ENCODE data around the gene NPW. TPM values are rescaled to one million over a fixed set of nuclear protein-coding genes. Genes with fewer than 3 reads are reported as not detected.
A peak's percentile ranks its signal among the peaks of the same experiment; 100 is the strongest.

Gene NPW
- total RNA-seq, 1 donor: not detected

- Histone ChIP-seq H3K4me1 (ENCODE audit: insufficient read depth, low read length) (no peaks in the 10 kb centered on the region), H3K27me3 (ENCODE audit: insufficient read depth, low read length) (no peaks in the 10 kb centered on the region), H3K4me3 (ENCODE audit: low read length) (no peak overlapping the region), H3K9me3 (ENCODE audit: low read depth, low read length) (no peaks in the 10 kb centered on the region)
Observed at GRCh38 chr16:2040787-2041522, 21.4 kb downstream of the NPW start.

- no peak overlapping the region for H3K4me3 ChIP-seq (ENCODE audit: low read length)
- H3K27me3 ChIP-seq (ENCODE audit: insufficient read depth, low read length): no peaks in the 10 kb centered on the region
- peaks cover 8% of the 10 kb centered on the region for H3K4me1 ChIP-seq (ENCODE audit: insufficient read depth, low read length)
- H3K9me3 ChIP-seq (ENCODE audit: low read depth, low read length): no peaks in the 10 kb centered on the region
Observed at GRCh38 chr16:2042171-2042985, 22.8 kb downstream of the NPW start.

GRCh38 chr16:2042986-2043666 is 23.5 kb downstream of the NPW start:
- no peak overlapping the region for H3K4me3 ChIP-seq (ENCODE audit: low read length)
- H3K27me3 ChIP-seq (ENCODE audit: insufficient read depth, low read length): no peaks in the 10 kb centered on the region
- no peaks in the 10 kb centered on the region for H3K9me3 ChIP-seq (ENCODE audit: low read depth, low read length)
- peaks cover 9% of the 10 kb centered on the region for H3K4me1 ChIP-seq (ENCODE audit: insufficient read depth, low read length)

- Histone ChIP-seq H3K27me3 (ENCODE audit: insufficient read depth, low read length) (no peaks in the 10 kb centered on the region), H3K4me1 (ENCODE audit: insufficient read depth, low read length) (peaks cover 16% of the 10 kb centered on the region), H3K4me3 (ENCODE audit: low read length) (no peak overlapping the region), H3K9me3 (ENCODE audit: low read depth, low read length) (no peaks in the 10 kb centered on the region)
Observed at GRCh38 chr16:2043667-2044451, 24.3 kb downstream of the NPW start.

- Histone ChIP-seq H3K27me3 (ENCODE audit: insufficient read depth, low read length) (no peaks in the 10 kb centered on the region), H3K4me1 (ENCODE audit: insufficient read depth, low read length) (peaks cover 19% of the 10 kb centered on the region), H3K9me3 (ENCODE audit: low read depth, low read length) (no peaks in the 10 kb centered on the region), H3K4me3 (ENCODE audit: low read length) (no peak overlapping the region)
Observed at GRCh38 chr16:2044541-2044940, 25.0 kb downstream of the NPW start.

- Histone ChIP-seq H3K9me3 (ENCODE audit: low read depth, low read length) (no peaks in the 10 kb centered on the region), H3K4me1 (ENCODE audit: insufficient read depth, low read length) (peaks cover 19% of the 10 kb centered on the region), H3K27me3 (ENCODE audit: insufficient read depth, low read length) (no peaks in the 10 kb centered on the region), H3K4me3 (ENCODE audit: low read length) (no peak overlapping the region)
Observed at GRCh38 chr16:2045965-2046892, 26.6 kb downstream of the NPW start.

- Histone ChIP-seq H3K27me3 (ENCODE audit: insufficient read depth, low read length) (no peaks in the 10 kb centered on the region), H3K4me3 (ENCODE audit: low read length) (peak overlapping the region; percentile 76), H3K9me3 (ENCODE audit: low read depth, low read length) (no peaks in the 10 kb centered on the region), H3K4me1 (ENCODE audit: insufficient read depth, low read length) (peaks cover 19% of the 10 kb centered on the region)
Observed at GRCh38 chr16:2046893-2047329, 27.3 kb downstream of the NPW start.

GRCh38 chr16:2047330-2048115 is 27.9 kb downstream of the NPW start, which contains the start of the genes NTHL1 and TSC2:
TSS of gene NTHL1 (minus strand) at chr16:2047834. CDS start at chr16:2047823, 11 bp downstream.
TSS of gene TSC2 (plus strand) at chr16:2047985. CDS start at chr16:2048616, 631 bp downstream.
- Histone ChIP-seq H3K9me3 (ENCODE audit: low read depth, low read length) (no peaks in the 10 kb centered on the region), H3K4me3 (ENCODE audit: low read length) (peak within 1 kb of the TSS; percentile 76), H3K4me1 (ENCODE audit: insufficient read depth, low read length) (peaks cover 19% of the 10 kb centered on the region), H3K27me3 (ENCODE audit: insufficient read depth, low read length) (no peaks in the 10 kb centered on the region)

- H3K4me3 ChIP-seq (ENCODE audit: low read length): peak overlapping the region; percentile 76
- peaks cover 19% of the 10 kb centered on the region for H3K4me1 ChIP-seq (ENCODE audit: insufficient read depth, low read length)
- H3K9me3 ChIP-seq (ENCODE audit: low read depth, low read length): no peaks in the 10 kb centered on the region
- no peaks in the 10 kb centered on the region for H3K27me3 ChIP-seq (ENCODE audit: insufficient read depth, low read length)
Observed at GRCh38 chr16:2048116-2048543, 28.5 kb downstream of the NPW start.

- Histone ChIP-seq H3K4me1 (ENCODE audit: insufficient read depth, low read length) (peaks cover 10% of the 10 kb centered on the region), H3K27me3 (ENCODE audit: insufficient read depth, low read length) (no peaks in the 10 kb centered on the region), H3K4me3 (ENCODE audit: low read length) (no peak overlapping the region), H3K9me3 (ENCODE audit: low read depth, low read length) (no peaks in the 10 kb centered on the region)
Observed at GRCh38 chr16:2053211-2053610, 33.6 kb downstream of the NPW start.

GRCh38 chr16:2053897-2054296 is 34.3 kb downstream of the NPW start:
- Histone ChIP-seq H3K27me3 (ENCODE audit: insufficient read depth, low read length) (no peaks in the 10 kb centered on the region), H3K4me3 (ENCODE audit: low read length) (no peak overlapping the region), H3K4me1 (ENCODE audit: insufficient read depth, low read length) (peaks cover 3% of the 10 kb centered on the region), H3K9me3 (ENCODE audit: low read depth, low read length) (no peaks in the 10 kb centered on the region)

GRCh38 chr16:2054543-2055245 is 35.1 kb downstream of the NPW start:
- H3K4me3 ChIP-seq (ENCODE audit: low read length): no peak overlapping the region
- H3K27me3 ChIP-seq (ENCODE audit: insufficient read depth, low read length): no peaks in the 10 kb centered on the region
- H3K9me3 ChIP-seq (ENCODE audit: low read depth, low read length): no peaks in the 10 kb centered on the region
- H3K4me1 ChIP-seq (ENCODE audit: insufficient read depth, low read length): no peaks in the 10 kb centered on the region
